Stimulated activated CD4-positive, alpha-beta T cell treated with anti-CD3 and anti-CD28 coated beads, Interleukin-1b, Interleukin-23, amount 100 ng/mL, for 48 hours (primary cell): ENCODE results near the gene SLC37A3.
A peak's percentile ranks its signal among the peaks of the same experiment; 100 is the strongest.

Experiments
- DNase-seq: peaks from one replicate; pipeline ENCODE4 v3.0.0-alpha.2; 2020

The SLC37A3 gene

DNA sequence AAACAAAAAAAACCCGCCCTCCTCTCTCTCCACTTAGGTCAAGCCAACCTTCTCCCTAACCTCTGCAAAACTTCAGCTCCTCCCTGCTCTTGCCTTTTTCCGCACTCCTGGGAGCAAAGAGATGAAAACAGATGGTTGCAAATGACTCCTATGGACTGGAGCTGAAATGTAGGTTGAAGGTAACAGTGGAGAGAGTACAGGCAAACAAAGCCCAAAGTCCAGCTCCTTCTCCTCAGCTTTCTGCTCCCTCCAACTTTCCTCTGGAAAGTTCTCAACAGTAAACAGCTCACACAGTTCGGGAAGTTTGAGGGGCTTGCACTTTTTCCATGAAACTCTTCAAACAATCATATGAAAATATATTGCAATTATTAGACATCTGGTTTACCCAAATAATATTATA is 90.3 kb downstream of the SLC37A3 start:
- DNase-seq = no peak

DNA sequence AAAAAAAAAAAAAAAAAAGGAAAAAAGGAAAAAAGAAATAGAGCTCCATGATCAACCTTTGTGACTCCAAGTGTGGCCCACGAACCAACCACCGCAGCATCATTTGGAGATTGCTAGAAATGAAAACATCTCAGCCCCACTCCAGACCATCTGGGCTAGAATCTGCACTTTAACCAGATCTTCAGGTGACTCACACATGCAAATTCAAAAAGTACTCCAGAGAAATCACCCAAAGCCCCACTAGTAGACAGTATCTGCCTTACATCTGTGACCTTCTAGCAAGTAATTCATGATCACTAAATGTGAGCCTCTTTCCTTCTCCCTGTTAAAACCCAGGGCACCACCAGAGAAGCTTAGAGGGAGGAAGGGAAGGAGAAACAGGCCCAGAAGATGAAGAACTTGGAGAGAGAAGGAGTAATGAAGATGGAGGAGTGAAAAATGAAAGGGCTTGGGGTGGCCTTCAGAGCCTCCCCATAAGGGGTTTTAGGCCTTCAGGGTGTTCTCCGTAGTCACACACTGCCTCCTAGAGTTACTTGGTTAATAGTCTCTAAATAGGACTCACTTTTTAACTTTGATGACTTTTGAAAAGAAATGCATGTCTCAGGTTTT is 94.0 kb downstream of the SLC37A3 start:
- peak; percentile 48 for DNase-seq

DNA sequence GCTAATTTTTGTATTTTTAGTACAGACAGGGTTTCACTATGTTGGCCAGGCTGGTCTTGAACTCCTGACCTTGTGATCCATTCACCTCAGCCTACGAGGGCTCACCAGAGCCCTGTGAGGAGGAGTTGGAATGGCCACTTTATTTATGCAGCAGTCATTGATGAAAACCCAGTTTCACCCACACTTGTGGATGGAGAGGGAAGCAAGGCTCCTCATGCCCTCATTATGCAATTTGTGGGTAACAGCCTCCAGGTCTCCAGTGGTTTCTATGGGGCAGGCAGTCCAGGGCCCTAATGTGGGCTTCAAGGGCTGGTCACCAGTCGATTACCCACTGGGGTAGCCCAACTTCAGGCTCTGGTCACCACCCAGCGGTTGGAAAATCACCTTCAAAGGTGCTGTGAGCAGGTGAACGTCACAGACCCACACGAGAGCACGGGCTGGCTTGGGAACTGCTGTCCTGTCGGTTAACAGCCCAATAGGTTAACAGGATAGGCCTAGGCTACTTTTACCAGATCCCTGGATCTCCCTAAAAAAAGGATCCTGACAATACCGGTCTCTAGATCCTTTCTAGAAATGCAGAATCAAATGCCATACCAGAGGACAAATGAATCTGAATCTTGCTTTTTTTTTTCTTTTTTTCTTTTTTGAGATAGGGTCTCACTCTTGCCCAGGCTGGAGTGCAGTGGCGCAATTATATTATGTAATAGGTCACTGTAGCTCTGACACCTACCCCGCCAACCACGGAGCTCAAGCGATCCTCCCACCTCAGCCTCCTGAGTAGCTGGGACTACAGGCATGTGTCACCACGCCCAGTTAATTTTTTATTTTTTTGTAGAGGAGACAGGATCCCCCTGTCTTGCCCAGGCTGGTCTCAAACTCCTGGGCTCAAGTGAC is 97.8 kb downstream of the SLC37A3 start:
- no peak for DNase-seq

DNA sequence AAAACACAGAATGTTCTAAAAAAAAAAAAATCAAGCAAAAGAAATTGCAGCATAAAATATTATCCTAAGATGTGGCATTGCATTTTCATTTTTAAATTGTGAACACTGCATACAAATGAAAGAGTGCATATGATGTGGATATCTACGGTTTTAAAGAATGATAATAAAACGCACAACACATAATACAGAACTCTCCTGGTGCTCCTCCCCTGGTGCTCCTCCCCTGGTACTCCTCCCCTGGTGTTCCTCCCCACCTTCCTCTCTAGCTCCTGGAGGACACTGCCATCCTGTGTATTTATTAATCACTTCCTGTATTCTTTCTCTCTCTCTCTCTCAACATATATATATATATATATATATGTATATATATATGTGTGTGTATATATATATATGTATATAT is 100.1 kb downstream of the SLC37A3 start:
- DNase-seq = no peak

DNA sequence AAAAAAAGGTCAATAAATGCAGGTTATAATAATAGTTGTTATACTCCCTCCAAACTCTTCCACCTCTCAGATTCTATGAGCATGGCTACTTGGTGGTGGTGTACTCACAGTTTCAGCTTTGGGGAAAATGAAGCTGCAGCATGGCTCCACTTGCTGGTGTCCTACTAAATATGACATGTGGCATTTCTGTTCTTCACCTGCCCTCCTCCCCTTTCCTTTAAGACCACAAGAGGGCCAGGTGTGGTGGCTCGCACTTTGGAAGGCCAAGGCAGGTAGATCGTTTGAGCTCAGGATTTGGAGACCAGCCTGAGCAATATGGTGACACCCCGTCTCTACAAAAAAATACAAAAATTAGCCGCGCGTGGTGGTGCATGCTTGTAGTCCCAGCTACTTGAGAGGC is 101.1 kb downstream of the SLC37A3 start:
- DNase-seq = no peak

DNA sequence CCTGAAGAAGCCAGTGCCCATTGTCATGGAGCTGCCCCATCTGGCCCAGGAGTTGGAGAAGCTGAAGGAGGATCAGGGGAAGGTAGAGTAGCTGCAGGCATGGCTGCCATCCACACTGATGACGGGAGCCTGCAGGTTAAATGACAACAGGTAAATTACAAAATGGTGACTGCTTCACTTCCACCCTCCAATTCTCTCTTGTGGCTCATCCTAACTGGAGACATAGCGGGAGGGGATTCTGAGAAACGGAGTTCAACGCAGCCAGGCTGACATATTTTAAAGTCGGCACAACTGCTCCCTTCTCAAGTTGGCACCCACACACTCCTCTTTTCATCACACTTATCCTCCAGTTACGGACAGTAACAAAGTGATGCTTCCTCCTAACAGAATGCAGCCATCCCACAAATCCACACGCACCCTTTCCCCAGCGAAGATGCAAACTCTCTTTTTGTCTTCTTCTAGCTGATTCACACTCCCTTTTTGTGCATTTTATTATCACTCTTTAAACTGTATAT is 103.0 kb downstream of the SLC37A3 start:
- DNase-seq = no peak

DNA sequence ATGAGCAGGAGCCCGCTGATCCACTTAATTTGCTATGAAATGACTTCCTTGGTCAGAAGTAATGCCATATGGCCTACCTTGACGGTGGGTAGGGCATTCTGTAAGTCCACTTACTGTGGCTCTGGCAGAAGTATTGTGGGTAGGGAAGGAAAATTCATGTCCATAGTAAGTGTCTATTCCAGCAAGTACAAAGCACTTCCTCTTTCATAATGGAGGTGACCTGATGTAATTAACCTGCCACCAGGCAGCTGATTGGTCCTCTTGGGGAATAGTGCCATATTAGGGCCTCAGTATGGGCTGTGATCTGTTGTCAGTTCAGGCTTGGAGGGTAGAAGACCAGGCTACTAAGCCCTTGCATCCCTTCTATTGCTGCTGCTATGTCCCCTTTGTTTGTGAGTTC is 103.9 kb downstream of the SLC37A3 start:
- no peak for DNase-seq

DNA sequence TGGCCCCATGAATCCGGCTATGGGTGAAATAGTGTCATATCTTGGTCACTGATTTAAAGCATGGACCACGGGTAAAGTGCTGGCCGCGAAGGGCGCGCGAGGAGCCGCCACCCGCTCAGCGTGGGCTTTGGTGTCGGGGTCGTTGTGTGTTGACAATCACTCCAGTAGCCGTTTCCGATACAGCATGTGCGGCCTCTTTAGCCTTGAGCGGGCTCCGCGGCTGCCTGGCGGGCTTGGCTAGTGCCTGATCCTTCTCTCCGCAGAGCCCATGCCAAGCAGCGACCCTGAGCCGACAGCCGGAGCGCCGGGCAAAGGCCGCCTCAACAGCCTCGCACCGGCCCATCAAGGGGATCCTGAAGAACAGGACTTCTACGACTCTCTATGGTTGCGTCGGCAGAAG is 105.9 kb downstream of the SLC37A3 start:
- no peak for DNase-seq

DNA sequence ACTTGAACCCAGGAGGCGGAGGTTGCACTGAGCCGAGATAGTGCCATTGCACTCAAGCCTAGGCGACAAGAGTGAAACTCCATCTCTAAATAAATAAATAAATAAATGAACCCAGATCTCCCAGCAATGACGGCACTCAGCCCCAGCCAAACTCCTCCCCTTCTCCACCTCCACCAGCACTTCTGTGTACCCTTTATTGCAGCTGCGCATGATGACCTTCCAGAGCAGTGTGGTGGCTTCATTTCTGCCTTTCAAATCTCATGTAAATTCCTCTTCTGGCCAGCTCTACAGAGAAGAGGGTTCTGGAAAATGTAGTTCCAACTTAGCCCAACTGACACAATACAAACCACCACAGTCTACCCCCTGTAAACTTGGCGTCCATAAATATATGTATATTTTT is 108.5 kb downstream of the SLC37A3 start:
- no peak for DNase-seq

DNA sequence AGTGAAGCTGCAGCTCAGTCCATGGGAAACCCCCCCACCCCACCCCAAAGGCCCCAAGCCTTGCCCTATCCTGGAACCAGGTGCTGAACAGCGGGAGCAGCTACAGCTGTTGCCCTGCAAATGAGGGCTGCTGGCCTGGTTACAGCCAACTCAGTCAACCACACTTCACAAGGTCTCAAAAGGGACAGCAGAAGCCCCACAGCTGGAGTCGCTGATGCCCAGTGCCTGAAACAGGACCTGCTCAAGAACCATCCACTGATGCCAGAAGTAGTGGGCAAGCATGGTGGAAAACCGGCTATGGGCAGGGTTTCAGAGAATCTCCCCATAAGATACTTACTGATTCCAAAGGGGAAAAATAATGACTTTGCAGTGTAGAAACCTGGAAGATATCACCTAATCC is 110.3 kb downstream of the SLC37A3 start:
- DNase-seq = no peak

DNA sequence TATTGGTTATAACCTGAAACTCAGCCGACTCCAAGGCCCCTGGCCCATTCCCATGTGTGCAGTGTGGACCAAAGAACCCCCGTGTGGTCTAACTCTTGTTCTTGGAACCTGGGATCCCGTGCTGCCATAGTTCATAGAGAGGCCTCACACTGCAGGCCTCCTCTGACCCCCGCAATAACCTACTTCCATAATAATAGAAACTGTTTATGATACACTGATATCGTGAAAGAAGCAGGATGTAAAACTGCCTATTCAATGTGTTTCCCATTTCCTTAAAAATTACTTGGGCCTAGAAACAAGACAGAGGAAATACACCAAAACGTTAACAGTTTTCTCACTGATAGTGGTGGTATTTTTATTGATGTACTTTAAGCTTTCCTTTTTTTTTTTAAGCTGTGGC is 112.4 kb downstream of the SLC37A3 start:
- no peak for DNase-seq

DNA sequence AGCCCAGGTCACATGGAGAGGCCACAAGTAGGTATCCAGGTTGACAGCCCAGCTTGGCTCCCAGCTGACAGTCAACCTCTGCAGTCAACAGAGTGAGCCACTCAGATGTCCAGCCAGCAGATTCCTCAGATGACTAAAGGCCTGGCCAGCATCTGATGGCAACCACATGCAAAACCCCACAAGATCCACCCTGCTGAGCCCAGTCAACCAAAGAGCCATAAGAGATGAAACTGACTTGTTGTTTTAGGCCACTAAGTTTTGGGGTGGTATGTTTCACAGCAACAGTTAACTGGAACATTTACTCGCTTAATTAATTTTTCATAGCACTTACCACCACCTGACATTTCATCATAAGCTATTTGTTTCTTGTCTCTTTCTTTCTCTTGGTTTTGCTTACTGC is 114.3 kb downstream of the SLC37A3 start:
- DNase-seq = no peak
